Right ventricle myocardium superior (tissue), 1 donor: Measurements from ENCODE around the gene MAML3. TPM values are rescaled to one million over a fixed set of nuclear protein-coding genes. Genes with fewer than 3 reads are reported as not detected.
"Not testable (repeated sequence)": the region's sequence is repeated elsewhere in the genome, so short reads cannot be mapped to it uniquely, and the experiment has no call there.

ENCODE experiments used
- ATAC-seq: fragments of 200-7000 bp; cut with Tn5 transposase; one replicate; pipeline ENCODE4 v1.9.1; 2020; ENCODE audit warnings: mild to moderate bottlenecking; ENCODE audit not compliant: poor library complexity
- DNase-seq: peaks from one replicate; pipeline ENCODE4 v3.0.0-alpha.2; 2020
- intact Hi-C: fragments of 100-400 bp; cut with DNase I; formaldehyde crosslinking; loops from one replicate; pipeline ENCODE4 v1.11.2; 2022
- total RNA-seq: library from RNA; stranded (reverse); fragmentation: NEBNext Ultra II Directional; extraction: Animal tissue kit (Norgen Biotek cat#: 25700); gene quantifications from one replicate; pipeline ENCODE4 v1.2.1, GENCODE V29; 2021
- donor health status: DM: no; HTN: yes; CAD: no; lungs with severe emphysema.

MAML3 gene
- total RNA-seq, 1 donor from 2014 or later: 2.4 TPM

DNA sequence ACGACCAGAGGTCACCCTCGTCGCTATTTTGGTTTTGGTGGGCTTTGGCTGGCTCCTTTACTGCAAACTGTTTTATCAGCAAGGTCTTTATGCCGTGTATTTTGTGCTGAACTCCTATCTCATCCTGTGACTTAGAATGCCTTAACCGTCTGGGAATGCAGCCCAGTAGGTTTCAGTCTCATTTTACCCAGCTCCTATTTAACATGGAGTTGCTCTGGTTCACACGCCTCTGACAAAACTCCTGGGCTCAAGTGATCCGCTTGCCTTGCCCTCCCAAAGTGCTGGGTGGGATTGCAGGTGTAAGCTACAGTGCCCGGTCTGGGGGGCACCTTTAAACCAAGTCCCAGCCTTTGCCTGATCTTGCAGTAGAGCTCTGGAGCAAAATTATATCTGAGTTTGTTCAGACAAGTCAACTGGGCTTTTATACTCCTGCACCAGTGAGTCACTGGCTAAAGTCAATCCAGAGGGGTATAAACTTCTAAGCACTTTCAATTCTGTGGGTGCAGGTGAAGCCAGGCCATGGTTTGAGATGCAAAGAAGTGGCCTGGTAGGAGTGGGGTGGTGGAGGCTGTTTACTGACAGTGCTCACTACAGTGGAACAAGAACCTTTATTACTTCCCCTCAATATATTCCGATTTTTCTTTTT lies 438.1 kb downstream of the MAML3 start:
- ATAC-seq (peak; percentile 32), DNase-seq (peak; percentile 18)
- intact Hi-C loops: no loop called here

GRCh38 chr4:139712882-139713281 lies 441.1 kb downstream of the MAML3 start:
- no peak for DNase-seq
- intact Hi-C loops: no loop called here
- ATAC-seq: peak; percentile 56

DNA sequence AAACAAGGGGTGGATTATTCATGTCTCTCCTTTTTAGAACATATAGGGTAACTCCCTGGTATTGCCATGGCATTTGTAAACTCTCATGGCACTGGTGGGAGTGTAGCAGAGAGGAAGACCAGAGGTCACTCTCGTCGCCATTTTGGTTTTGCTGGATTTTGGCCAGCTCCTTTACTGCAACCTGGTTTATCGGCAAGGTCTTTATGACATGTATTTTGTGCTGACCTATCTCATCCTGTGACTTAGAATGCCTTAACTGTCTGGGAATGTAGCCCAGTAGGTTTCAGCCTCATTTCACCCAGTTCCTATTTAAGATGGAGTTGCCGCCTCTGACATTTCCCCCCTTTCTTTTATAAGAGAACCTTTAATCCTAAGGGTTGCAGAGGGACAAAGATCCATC lies 442.5 kb downstream of the MAML3 start:
- intact Hi-C loops: no loop called here
- no peak for DNase-seq
- no peak for ATAC-seq

DNA sequence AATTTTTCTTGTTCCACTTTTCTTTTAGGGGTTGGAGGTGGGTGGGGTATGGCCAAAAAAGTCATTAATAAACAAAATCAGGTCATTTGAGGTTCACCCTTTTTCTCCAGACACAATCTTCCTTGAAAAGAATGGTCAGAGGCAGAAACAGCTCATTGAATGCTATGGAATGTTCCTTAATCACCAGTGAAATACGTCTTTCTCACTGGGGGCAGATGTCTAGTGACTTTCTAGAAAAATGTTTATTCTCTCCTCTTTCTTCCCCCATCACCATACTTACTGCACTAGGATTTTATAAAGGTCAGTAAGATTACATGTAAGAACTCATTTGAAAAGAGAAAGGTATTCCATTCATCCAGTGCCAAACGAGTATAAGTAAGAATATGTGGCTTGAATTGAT lies 443.9 kb downstream of the MAML3 start:
- ATAC-seq (no peak), DNase-seq (no peak)
- intact Hi-C loops: no loop called here

DNA sequence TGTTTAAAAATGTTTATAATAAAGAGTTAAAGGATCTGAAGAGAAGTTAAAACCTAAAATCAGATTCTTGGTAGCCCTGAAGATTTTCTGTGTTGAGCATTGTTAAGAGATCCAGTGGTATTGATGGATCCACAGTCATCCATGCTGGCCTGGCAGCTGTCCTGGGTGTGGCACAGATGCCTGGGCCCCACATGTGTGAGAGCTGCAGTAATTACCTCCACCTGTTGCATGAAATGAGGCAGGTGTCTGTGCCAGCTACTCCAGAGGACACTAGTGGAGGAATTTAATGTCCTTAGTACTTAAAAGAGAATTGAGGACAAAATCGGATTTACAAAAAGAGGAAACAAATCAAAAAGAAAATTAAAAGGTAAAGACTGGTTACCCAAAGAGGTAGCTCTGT lies 444.3 kb downstream of the MAML3 start:
- DNase-seq: no peak
- no peak for ATAC-seq
- intact Hi-C loops: no loop called here

GRCh38 chr4:139704915-139705485 lies 449.0 kb downstream of the MAML3 start:
- ATAC-seq (no peak), DNase-seq (no peak)
- intact Hi-C loops: no loop called here

DNA sequence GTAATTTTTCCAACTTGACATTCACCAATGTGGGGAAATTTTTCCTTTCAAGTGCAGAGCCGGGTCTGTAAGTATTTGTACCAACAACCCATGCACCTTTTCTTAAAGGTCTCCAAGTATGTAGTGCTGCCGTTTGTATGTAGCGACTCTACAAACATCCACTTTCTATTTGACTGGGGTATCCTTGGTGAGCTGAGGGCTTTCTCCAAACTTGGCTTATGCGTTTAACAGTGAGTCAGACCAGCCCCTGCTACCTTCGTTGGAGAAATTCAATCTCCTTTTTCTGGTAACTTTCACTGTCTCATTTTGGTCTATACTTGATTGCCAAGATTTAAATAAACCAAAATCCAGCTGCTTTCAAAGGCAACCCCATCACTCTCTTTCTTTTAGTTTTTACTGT lies 453.4 kb downstream of the MAML3 start:
- ATAC-seq (no peak), DNase-seq (no peak)
- intact Hi-C loops: no loop called here

DNA sequence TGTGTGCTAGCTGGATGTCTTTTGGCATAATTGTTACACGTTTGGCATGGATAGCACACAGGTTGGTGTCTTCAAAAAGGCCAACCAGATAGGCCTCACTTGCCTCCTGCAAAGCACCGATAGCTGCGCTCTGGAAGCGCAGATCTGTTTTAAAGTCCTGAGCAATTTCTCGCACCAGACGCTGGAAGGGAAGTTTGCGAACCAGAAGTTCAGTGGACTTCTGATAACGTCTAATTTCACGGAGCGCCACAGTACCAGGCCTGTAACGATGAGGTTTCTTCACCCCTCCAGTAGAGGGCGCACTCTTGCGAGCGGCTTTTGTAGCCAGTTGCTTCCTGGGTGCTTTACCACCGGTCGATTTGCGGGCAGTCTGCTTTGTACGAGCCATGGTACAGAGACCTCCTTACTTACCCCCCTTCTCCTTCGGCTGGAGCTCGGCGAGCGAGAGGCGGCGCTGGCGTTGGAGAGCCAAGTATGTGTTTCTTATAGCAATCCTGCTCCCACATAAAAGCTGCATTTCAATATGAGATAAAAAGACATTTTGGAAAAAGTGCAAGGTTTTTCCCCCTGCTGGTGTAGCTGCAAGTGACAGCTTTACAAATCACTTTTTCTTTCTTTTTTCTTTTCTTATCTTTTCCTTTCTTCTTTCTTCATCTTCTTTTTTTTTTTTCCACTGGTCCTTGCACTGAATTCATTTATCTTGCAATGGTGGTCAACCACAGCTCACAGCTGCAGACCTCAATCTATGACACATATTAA lies 455.6 kb downstream of the MAML3 start:
- intact Hi-C loops, DNase-seq, ATAC-seq: not testable (repeated sequence)

DNA sequence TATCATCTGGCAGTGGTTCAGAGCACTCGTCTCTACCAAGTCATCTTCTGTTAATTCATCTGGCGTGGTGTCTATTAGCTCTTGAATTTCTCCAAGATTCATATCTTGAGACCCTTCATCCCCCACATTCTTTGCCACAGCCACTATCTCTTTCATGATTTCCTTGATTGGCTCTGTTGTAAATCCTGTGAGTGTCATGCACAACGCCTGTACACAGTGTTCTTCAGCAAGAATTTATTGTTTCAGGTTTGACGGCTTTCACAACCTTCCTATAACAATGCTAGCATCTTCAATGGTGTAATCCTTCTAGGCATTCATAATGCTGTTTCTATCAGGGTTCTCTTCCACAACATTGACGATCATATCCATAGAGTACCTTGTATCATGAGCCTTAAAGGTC lies 457.5 kb downstream of the MAML3 start:
- intact Hi-C loops: no loop called here
- no peak for DNase-seq
- no peak for ATAC-seq

DNA sequence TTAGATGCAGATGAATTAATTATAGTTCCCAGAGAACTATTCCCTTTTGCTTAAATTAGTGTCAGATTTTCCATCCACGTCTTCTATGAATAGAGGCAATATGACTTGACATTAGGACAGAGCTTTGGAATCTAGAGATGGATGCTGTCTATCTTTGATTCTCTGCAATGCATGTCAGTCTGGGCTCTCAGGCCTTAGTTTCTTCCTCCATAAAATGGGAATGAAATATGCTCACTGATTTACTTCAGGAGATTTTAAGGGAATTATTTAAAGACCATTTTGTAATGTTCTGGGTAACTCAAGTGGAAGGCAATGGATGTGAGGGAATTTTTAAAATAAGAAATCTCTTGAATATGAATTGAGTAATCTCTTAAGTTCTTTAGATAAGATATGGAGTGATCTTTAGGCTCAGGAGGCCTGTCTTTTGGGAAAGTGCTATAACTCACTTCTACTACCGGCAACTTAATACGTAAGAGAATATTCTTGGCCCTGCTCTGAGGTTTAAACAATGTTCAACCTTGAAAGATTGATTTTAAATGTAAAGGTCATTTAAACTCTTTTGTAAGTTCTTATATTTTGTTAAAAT lies 459.4 kb downstream of the MAML3 start:
- DNase-seq (no peak), ATAC-seq (no peak)
- intact Hi-C loops: no loop called here

DNA sequence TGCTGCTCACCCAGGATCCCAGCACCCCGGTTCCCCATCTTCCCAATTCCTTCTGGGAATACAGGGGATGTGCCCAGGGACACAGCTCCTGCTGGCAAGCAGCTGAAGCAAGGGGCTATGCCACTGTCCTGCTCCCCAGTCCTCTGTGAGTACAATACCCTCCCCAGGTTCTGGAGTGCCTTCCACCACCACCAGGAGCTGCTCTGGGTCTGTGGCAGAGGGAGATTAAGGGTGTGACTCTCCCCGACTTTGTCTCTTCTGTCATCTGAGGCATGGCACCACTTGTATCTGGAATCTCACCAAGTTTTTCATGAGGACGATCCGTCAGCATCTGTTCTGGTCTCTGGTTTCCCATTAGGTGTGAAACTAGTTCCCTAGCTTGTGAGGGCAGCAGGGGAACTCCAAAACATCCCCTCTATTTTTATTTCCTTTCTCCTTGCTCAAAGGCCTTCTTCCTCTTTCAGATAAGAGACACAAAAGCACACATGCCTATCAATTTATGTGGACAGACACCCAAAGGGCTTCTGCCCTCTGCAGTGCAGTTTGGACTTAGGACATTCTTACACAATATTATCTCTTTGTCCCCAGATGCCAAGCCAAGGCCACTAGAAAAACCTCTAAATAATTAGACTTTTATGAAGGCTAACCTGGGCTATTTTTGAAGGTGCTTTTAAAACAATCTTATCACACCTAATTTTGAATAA lies 461.5 kb downstream of the MAML3 start:
- intact Hi-C loops: no loop called here
- peak; percentile 87 for ATAC-seq
- DNase-seq: no peak

DNA sequence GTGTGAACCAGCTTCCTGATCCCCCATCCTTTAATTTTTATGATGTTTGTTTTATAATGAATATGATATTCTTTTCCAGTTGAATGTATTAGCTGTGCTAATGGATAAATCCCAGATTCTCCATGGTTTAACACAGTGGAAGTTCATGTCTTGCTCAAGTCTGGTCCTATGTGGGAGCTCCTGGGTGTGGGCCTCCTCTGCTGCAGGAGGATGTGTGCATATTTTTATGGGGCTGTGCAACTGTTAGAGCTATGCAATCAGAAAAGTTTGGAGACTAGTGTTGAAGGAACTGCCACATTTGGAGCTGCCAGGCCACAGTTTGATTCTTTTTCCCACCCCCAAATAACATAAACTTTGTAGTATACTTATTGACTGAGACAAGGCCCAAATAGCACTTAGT lies 463.6 kb downstream of the MAML3 start:
- DNase-seq: no peak
- intact Hi-C loops: no loop called here
- ATAC-seq: no peak

GRCh38 chr4:139689093-139689722 lies 464.8 kb downstream of the MAML3 start:
- no peak for DNase-seq

GRCh38 chr4:139686988-139687387 lies 467.0 kb downstream of the MAML3 start:
- ATAC-seq: peak; percentile 19
- intact Hi-C loops: no loop called here
- DNase-seq: no peak

More at GRCh38 chr4:139689093-139689722, 464.8 kb downstream of the MAML3 start:
- ATAC-seq: no peak
- intact Hi-C loops: no loop called here

GRCh38 chr4:139686130-139686529 lies 467.9 kb downstream of the MAML3 start:
- intact Hi-C loops: no loop called here

DNA sequence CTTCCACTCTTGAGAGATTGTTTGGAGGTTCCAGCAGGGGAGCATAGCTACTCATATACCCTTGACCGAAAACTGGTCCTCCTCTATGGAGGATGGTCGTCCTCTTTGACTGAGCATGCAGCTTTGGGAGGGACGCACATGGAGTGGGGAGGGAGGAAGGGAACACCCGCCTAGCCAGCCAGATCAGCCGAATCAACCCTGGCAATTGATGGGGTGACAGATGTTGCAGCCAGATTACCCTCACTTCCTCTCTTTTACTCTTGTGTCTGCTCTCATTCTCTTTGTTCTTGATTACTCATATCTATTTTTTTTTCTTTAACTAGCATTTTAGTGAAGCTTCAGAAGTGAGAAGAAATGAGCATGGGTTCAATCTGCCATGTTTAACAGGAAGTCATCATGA lies 468.8 kb downstream of the MAML3 start:
- DNase-seq (no peak), ATAC-seq (no peak)
- intact Hi-C loops: no loop called here

More at GRCh38 chr4:139686130-139686529, 467.9 kb downstream of the MAML3 start:
- ATAC-seq (no peak), DNase-seq (no peak)

DNA sequence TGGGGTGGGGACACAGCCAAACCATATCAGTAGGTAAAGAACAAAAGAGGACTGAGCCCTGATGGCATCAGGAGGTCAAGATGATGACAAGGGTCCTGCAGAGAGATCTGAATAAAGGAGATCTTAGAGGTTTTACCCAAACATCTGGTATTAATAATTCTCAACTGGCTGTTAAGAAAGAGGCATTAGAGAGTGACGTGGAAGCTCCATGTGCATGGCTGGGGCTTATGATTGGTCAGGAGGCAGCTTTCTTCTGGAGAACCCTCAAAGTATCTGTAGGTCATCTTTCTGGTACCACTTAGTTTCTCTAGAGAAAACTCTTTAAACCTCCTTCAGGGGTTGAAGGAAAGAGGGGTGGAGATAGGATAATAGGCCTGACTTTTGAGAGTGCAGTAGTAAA lies 469.6 kb downstream of the MAML3 start:
- DNase-seq (no peak), ATAC-seq (no peak)
- intact Hi-C loops: no loop called here

DNA sequence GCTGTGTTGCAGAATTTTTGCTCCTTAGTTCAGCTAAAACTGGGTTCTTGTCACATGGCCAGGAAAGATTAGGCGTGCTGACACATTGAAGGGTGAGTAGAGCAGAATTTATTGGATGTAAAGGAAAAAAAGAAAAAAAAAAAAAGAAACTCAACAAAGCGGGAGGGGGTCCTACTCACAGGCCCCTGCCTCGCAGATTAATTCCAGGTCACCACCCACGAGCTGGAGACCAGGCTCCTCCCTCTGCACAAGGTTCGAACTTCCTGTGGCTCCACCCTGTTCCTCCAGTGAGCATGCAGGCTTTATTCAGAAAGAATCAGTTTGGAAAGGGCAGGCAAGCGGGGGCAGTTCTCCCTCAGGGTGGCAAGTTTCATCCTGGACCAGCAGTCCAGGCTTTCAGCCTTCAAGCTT lies 471.2 kb downstream of the MAML3 start:
- ATAC-seq (peak; percentile 18), DNase-seq (no peak)
- intact Hi-C loops: no loop called here

- ATAC-seq (no peak), DNase-seq (no peak)
- intact Hi-C loops: no loop called here
These were observed 471.7 kb downstream of the MAML3 start for GRCh38 chr4:139682309-139682708.
